HG02623 (cell line): ENCODE data around the gene GK2.

Experiments used
- ATAC-seq: cut with Tn5 transposase; IDR thresholded peaks from one replicate; pipeline ENCODE4 v1.9.1; 2021; ENCODE audit warnings: moderate library complexity; ENCODE audit not compliant: unreplicated experiment

GK2 gene

DNA sequence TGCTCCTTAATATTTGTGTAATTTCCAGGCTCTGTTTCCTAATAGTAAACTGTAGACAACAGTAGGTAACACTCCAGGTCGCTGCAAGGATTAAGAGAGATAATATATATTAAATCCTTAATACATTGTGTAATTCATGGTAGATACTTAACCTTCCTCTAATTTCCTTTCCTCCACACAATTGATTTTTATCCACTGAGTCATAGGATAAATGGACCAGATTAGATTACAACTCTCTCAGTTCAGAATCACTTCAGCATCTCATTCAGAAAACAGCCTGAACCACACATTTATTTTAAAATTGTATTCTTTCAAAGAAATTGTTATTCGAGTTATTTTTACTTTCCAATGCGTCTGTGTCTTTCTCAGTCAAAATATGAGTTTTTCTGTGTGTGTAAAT is 17.1 kb downstream of the GK2 start:
- no peak for ATAC-seq

DNA sequence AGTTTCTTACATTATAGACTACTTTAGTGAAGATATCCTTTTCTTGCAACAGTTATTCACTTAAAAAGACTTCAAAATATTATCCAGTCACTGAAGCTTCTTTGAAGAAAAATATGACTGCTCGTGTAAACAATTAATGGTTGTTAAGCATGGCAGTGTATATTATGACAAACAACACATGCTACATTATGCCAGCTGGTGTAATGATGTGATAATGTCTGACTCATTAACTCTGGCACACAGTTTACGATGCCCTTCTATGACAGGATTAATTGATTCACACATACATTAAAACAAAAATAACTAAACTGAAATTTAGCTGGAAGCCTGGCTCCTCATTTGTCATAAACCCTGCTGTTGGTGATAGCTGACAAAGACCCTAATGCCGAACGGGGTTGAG is 22.4 kb downstream of the GK2 start:
- ATAC-seq, result no peak

DNA sequence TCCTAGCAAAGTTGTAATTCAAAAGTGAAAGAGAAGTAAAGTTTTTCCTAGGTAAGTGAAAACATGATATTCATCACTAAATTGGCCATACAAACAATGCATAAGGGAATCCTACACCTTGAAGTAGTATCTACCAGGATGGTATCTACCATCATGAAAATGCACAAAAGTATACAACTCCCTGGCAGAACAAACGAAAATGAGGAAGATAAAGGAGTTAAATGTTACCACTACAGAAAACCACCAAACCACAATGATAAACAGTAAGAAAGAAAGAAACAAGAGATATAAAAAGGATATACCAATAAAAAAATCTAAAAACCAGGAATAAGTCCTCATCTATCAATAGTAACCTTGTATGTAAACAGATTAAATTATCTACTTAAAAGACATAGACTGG is 26.9 kb downstream of the GK2 start:
- ATAC-seq, result no peak

DNA sequence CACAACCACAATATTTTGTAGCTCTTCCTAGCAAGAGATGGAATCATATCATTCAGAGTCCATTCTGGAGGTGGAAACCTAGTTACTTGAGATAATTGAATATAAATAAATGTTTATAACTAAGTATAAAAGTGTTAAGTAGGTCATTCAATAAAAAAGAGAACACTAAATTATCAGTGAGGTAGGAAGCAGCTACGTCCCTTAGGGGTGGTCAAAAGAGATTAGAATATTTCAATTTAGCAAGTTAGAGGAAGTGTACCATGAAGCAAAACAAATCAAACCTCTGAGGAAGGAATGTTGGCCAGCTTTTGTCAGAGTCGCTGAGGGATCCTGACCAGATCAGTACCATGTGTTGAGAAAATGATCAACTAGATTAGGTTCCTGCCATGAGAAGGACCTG is 38.0 kb downstream of the GK2 start:
- no peak for ATAC-seq

DNA sequence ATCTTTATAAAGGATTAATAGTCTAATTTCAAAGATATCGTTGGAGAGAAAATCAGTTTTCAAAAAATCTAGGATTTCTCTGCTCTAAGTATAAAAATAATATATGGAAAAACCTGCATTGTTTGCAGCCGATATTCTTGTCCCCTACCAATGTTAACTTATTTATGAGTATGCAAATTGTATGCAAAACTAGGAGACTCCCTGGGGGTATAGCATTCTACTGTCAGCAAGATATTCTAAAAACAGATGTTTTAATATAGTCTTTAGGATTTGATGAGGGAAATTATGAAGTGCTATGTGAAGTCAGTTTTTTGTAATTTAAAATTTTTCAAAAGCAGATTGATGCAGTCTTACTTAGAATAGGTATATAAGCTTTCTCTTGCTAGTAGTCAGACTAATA is 40.9 kb downstream of the GK2 start:
- ATAC-seq, result no peak

DNA sequence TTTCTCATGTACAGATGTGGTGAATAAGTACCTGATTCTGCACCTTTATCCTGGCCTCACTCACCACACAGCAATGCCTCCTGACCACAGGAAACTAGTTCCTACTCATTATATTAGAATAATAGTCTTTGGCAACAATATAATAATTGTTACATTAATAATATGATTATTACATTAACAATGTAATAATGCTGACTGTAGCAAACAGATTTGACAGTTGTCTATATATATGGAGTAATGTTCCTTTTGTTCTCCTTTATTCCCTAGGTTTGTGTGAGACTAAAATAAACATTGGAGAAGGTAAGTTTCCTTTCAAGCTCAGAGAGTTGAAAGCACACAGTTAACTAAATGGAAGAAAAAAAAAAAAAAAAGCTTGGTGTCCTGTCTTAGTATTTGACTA is 41.6 kb downstream of the GK2 start:
- no peak for ATAC-seq

DNA sequence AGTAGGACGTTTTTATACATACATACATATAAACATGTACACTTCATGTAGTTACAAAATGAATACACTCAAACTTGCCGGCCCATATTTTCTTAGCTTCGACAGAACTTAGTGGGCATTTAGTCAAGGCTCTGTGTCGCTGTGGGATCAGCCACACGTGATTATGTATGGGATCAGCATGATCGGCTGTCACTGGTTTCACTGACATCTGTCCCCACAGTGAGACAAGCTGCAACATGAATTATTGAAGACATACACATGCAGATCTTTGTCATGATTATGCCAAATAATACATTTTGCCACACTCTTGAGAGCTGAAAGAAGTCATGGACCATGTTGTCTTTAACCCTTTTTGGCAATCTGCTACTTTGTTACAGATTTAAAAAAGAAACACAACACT is 44.0 kb downstream of the GK2 start:
- no peak for ATAC-seq

DNA sequence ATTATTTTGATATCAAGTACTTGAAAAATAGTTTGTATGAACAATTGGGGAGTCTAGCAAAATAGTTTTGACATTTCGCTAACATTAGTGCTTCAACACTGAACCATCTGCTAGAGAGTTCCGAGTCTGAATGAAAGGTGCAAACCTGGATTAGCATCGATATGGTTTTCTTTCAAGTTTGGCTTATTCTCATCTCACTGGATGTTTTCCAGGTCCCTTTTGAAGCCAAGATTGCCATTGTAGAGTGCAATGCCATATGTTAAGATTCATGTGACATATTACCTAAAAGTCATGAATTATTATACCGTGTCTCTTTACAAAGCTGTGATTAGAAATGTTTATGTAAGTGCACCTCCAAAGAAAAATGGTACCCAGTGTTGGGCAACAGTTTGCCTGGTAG is 45.4 kb downstream of the GK2 start:
- ATAC-seq, result no peak

DNA sequence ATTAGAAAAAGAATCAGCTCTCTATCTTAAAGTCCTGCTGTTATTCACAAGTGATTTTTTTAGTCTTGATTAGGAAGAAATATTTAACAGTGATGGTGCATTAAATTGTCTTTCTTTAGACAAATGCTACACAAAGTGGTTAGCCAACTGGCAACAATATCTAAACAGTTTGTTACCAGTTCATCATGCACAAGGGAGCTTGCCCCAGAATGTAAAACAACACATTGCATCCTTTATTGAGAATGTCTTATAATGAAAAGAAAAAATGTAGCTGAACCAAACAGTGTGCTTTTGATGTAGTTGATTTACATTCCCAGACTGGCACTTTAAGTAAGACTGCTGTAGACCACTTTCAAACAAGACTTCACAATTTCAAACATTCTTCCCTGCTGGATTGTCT is 48.0 kb downstream of the GK2 start:
- ATAC-seq, result no peak

DNA sequence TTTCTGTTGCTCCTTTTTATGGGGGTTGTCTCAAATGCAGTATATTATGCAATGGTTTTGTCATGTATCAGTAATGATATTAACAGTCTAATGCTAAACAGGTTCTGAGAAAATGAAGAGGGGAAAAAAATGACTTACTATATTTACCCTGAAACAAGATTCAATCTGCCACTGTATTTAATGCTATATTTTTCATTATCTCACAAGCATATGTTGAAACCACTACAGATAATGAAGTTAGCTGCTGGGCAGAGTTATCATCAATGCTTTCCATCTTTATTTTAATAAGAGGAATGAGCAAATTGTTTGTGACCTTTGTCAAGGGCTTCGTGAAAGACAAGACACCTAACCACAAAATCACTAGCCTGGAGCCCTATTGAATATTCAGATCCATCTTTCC is 49.6 kb downstream of the GK2 start:
- no peak for ATAC-seq

DNA sequence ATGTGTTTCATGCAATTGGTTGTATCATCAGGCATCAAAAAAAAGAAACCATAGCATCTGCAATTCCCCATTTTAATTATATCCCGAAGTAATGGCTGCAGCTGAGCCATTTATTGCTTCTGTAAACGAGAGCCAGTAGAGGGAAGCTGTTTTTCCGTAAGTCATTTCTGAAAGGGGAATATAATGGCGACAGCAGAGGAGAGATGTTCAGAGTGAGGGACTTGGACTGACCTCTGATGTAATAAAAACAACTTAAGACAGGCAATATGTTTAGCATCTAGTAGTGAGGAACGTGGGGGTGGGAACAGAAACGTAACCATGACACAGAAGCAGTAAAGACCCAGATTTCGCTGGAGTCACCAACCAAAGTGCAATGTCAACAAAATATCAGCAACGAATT is 50.7 kb downstream of the GK2 start:
- ATAC-seq, result no peak
